Gastrocnemius medialis (tissue), 4 donors: ENCODE data around the gene RGPD6.
"Not testable (repeated sequence)": the region's sequence is repeated elsewhere in the genome, so short reads cannot be mapped to it uniquely, and the experiment has no call there.

Experiments used
- CTCF ChIP-seq, 5 experiments: fragments of 450-650 bp in 3 of 5; fragments of 200-600 bp in 2 of 5; sonication (generic) in 2 of 5; IDR thresholded peaks in 4 of 5; conservative IDR thresholded peaks in 1 of 5; 1 replicate in 4 of 5; 2 replicates in 1 of 5; pipeline ENCODE4 v1.5.1; 2016 to 2019; ENCODE audit warnings: antibody characterized with exemption in 5 of 5, mild to moderate bottlenecking in 3 of 5, moderate library complexity in 3 of 5
- POLR2A ChIP-seq, 2 donors: fragments of 450-650 bp; IDR thresholded peaks; one replicate each; pipeline ENCODE4 v1.6.1; 2017; ENCODE audit warnings: antibody characterized with exemption in 2 of 2, mild to moderate bottlenecking in 2 of 2, moderate library complexity in 2 of 2

- not testable (repeated sequence) for TF ChIP-seq CTCF (IDR thresholded peaks at IDR 0.05 in 4 of 5, conservative IDR thresholded peaks at IDR 0.05 in 1 of 5); POLR2A (IDR thresholded peaks at IDR 0.05)
Measured at GRCh38 chr2:110609843-110610612, 33.0 kb upstream of the RGPD6 start.
